IPS-20b (cell line): ENCODE data around the gene TBC1D3B.
"Not testable (repeated sequence)": the region's sequence is repeated elsewhere in the genome, so short reads cannot be mapped to it uniquely, and the experiment has no call there.

Source experiments
- H3K27ac ChIP-seq: one replicate; pipeline ENCODE4 v1.5.1; 2013; ENCODE audit warnings: low read length
- H3K27me3 ChIP-seq: 2 replicates; pipeline ENCODE4 v1.6.1; 2013; ENCODE audit warnings: mild to moderate bottlenecking, low read length, inconsistent platforms; ENCODE audit not compliant: insufficient read depth
- H3K36me3 ChIP-seq: 2 replicates; pipeline ENCODE4 v1.6.1; 2013; ENCODE audit warnings: low read depth, mild to moderate bottlenecking, inconsistent platforms, low read length, moderate library complexity; ENCODE audit not compliant: insufficient read depth
- H3K4me1 ChIP-seq: 2 replicates; pipeline ENCODE4 v1.6.1; 2013; ENCODE audit warnings: mild to moderate bottlenecking, control low read depth, inconsistent platforms, low read length, moderate library complexity; ENCODE audit not compliant: insufficient read depth
- H3K4me3 ChIP-seq: 2 replicates; pipeline ENCODE4 v1.5.1; 2013; ENCODE audit warnings: mild to moderate bottlenecking, low read length, inconsistent platforms
- H3K9ac ChIP-seq: 2 replicates; pipeline ENCODE4 v1.6.1; 2013; ENCODE audit warnings: low read depth, mild to moderate bottlenecking, inconsistent platforms, low read length, moderate library complexity
- H3K9me3 ChIP-seq: 2 replicates; pipeline ENCODE4 v1.6.1; 2013; ENCODE audit warnings: mild to moderate bottlenecking, low read depth, low read length, inconsistent platforms; ENCODE audit not compliant: insufficient read depth

TBC1D3B gene

DNA sequence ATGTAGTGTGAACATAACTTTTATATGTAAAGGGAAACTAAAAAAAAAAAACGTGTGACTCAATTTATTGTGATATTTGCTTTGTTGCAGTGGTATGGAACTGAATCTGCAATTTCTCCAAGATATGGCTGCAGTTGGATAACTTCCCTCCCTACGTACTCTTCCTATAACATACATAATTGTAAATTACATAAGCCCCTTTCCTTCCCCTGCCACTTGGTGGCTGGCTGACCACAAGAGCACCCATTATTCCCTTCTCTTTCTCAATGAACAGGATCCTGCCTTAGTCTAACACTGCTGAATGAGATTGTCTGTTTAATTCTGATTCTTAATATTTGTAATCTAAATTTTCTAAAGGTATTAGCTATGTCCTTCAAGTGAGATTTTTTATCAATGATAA, 45.0 kb downstream of the TBC1D3B start:
- Histone ChIP-seq H3K36me3 (no peaks in the 10 kb centered on the region), H3K9ac (no peak overlapping the region), H3K4me3 (no peak overlapping the region), H3K27me3 (no peaks in the 10 kb centered on the region), H3K9me3 (no peaks in the 10 kb centered on the region), H3K27ac (no peak overlapping the region), H3K4me1 (no peaks in the 10 kb centered on the region)

DNA sequence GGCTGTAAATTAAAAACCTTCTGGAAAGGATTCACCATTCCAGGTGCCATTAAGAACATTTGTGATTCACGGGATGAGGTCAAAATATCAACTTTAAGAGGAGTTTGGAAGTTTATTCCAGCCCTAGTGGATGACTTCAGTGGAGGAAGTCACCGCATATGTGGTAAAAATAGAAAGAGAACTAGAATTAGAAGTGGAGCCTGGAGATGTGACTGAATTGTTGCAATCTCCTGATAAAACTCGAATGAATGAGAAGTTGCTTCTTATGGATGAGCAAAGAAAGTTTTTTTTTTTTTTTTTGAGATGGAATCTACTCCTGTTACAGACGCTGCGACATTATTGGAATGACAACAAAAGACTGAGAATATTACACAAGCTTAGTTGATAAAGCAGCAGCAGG, 46.1 kb downstream of the TBC1D3B start:
- Histone ChIP-seq H3K4me3 (no peak overlapping the region), H3K4me1 (no peaks in the 10 kb centered on the region), H3K27ac (no peak overlapping the region), H3K27me3 (no peaks in the 10 kb centered on the region), H3K36me3 (no peaks in the 10 kb centered on the region), H3K9me3 (peaks cover 9% of the 10 kb centered on the region), H3K9ac (no peak overlapping the region)

DNA sequence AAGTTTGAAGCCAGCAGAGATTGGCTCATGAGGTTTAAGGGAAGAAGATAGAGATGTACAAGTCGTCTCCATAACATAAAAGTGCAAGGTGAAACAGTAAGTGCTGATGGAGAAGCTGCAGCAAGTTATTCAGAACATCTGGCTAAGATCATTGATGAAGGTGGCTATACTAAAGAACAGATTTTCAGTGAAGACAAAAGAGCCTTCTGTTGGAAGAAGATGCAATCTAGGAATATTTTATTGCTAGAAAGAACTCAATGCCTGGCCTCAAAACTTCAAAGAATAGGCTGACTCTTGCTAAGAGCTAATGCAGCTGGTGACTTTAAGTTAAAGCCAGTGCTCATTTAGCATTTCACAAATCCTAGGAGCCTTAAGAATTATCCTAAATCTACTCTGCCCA, 46.8 kb downstream of the TBC1D3B start:
- Histone ChIP-seq H3K9ac (no peak overlapping the region), H3K9me3 (peaks cover 16% of the 10 kb centered on the region), H3K36me3 (no peaks in the 10 kb centered on the region), H3K4me1 (no peaks in the 10 kb centered on the region), H3K4me3 (no peak overlapping the region), H3K27ac (no peak overlapping the region), H3K27me3 (no peaks in the 10 kb centered on the region)

DNA sequence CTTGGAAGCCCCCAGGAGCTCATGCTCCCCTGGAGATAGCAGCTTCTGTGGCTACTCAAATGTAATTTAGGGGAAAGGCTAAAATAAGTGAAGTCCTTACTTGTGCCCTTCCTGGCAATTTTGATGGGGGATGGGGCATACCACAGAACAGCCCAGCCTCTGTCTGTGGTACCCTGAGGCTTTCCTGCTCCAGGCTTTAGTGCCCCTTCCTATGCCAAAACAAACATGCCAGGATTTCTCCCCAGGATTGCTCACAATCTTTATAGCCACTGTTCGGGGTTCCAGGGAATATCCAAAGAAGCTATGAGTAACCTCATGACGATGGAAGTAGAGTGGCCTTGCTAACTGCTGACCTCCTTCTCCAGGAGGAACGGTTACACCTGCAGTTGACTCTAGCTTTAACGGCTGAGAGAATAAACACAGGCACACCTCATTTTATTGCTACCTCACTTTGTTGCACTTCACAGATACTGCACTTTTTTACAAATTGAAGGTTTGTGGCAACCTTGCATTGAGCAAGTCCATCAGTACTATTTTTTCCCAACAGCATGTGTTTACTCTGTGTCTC, 47.9 kb downstream of the TBC1D3B start:
- no peak overlapping the region for H3K9ac ChIP-seq

DNA sequence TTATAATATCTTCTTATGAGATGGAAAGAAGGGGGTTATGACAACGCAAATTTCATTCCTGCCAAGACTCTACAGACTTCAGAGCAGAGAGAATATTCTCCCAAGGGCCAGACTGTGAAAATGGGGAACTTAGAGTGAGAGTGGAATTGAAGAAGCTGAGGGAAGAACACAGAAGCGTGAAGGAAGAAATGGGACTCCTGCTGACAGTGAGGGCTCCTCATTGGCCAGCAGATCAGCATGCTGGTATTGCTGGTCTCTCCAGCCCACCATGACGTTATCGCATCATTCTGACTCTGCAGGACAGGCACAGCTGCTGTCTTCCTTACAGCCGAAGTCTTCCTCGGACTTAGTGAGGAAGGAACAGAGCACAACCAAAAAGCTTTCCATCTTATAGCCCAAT, 48.5 kb downstream of the TBC1D3B start:
- H3K36me3 ChIP-seq = no peaks in the 10 kb centered on the region
- no peak overlapping the region for H3K4me3 ChIP-seq
- peaks cover 16% of the 10 kb centered on the region for H3K9me3 ChIP-seq
- no peaks in the 10 kb centered on the region for H3K27me3 ChIP-seq
- H3K27ac ChIP-seq = no peak overlapping the region
- peaks cover 11% of the 10 kb centered on the region for H3K4me1 ChIP-seq
- no peak overlapping the region for H3K9ac ChIP-seq

More for the DNA sequence above, 47.9 kb downstream of the TBC1D3B start:
- no peak overlapping the region for H3K27ac ChIP-seq
- peaks cover 16% of the 10 kb centered on the region for H3K9me3 ChIP-seq
- H3K27me3 ChIP-seq = no peaks in the 10 kb centered on the region
- H3K4me3 ChIP-seq = no peak overlapping the region
- H3K36me3 ChIP-seq = no peaks in the 10 kb centered on the region
- peaks cover 7% of the 10 kb centered on the region for H3K4me1 ChIP-seq

DNA sequence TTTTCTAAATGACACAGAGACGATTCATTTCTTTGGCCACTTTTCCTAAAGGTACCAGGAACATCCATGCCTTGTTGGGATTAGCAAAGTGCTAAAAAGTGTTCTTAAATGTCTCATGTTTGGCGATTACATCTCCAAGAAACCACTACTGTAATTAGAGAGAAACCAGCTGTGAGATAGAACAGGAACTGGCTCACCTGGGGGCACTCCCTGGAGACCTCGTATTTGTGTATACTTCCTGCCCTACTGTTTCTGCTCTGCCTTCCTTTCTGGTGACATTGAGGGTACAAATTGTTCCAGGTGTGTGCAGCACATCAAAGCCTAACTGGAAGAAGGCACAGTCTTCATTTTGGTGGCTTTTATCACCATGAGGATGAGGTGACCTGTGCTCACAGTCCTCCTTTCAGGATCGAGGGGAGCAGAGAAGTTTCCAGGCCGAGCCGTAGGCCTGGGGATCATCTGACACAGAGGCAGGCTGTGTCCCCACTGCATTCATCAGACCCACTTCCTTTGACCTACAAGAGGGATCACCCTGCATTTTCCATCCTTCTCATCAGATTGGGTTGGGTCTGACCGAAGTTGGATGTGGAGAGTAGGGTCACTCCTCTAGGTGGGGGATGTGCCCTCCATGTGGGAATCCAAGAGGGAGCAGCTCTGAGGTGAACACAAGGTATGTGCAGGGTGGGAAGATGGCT, 49.1 kb downstream of the TBC1D3B start:
- H3K27me3 ChIP-seq = no peaks in the 10 kb centered on the region

DNA sequence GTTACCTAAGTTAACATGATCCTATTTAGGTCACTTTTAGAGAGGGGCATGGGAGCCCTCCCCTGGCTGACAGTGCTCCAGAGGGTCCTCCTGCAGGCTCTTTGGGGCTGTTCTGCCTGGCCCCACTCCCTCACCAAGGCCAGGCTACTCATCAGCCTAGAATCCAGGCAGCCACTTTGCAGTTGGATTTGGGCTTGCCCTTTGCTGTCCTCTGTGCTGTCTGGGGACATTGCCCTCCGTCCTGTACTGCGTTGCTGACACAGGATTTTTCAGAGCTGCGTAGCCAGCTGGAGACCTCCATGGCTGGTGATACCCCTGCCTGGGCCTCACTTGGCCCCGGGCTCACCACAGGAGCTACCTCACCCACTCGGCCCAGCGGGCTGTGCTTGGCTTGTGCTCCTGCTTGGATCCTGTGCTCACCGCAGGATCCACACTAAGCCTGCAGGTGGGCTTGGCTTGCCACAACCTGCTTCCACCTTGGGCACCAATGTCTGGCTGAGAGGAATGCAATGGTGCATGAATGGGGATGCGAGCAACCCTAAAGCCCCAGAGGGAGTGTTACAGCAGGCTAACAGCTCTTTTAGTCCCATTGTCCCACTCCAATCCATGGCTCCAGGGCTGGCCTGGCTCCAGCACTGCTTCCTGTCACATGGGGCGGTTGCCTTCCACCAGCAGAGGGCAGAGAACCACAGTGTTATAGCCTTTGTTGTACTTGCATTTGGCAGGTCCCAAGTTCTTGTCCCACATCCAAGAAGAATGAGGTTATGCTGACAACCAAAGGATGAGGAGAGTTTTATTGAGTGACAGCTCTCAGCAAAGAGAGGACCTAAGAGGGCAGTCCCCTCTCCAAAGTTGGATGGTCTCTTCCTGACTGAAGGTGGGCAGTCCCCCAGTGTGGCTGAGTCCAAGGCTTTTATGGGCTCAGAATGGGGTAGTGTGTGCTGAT, 51.3 kb downstream of the TBC1D3B start:
- Histone ChIP-seq H3K9ac (no peak overlapping the region), H3K4me3 (no peak overlapping the region), H3K9me3 (peaks cover 16% of the 10 kb centered on the region), H3K27me3 (no peaks in the 10 kb centered on the region), H3K4me1 (peaks cover 13% of the 10 kb centered on the region), H3K36me3 (no peaks in the 10 kb centered on the region), H3K27ac (no peak overlapping the region)

More for the DNA sequence above, 49.1 kb downstream of the TBC1D3B start:
- H3K9ac ChIP-seq = no peak overlapping the region
- no peaks in the 10 kb centered on the region for H3K36me3 ChIP-seq
- H3K27ac ChIP-seq = no peak overlapping the region
- peaks cover 16% of the 10 kb centered on the region for H3K9me3 ChIP-seq
- no peak overlapping the region for H3K4me3 ChIP-seq
- peaks cover 13% of the 10 kb centered on the region for H3K4me1 ChIP-seq

DNA sequence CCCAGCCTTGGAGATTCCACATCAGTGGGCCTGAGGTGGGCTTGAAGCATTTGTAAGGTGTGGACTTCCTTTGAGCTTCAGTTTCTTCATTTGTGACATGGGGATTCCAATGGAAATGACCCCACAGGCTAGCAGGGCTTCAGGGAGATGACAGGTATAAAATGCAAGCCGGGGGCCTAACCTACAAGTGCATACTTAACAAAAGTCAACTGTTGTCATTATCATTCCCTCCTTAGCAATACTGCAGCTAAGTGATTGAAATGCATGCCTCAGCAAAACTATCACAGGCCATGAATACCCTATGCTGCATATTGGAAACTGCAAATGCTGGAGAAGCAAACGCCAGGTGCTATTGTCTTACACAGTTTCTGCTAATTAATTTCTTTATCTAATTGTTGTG, 53.0 kb downstream of the TBC1D3B start:
- no peaks in the 10 kb centered on the region for H3K36me3 ChIP-seq
- no peak overlapping the region for H3K4me3 ChIP-seq
- H3K9ac ChIP-seq = no peak overlapping the region
- H3K27me3 ChIP-seq = no peaks in the 10 kb centered on the region
- H3K4me1 ChIP-seq = peaks cover 13% of the 10 kb centered on the region
- no peak overlapping the region for H3K27ac ChIP-seq
- peaks cover 16% of the 10 kb centered on the region for H3K9me3 ChIP-seq

DNA sequence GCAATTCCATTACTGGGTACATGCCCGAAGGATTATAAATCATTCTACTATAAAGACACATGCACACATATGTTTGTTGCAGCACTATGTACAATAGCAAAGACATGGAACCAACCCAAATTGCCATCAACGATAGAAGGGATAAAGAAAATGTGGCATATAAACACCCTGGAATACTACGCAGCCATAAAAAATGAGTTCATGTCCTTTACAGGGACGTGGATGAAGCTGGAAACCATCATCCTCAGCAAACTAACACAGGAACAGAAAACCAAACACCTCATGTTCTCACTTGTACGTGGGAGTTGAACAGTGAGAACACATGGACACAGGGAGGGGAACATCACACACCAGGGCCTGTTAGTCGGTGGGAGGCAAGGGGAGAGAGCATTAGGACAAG, 55.3 kb downstream of the TBC1D3B start:
- H3K9ac ChIP-seq, H3K27ac ChIP-seq, H3K36me3 ChIP-seq, H3K4me3 ChIP-seq, H3K27me3 ChIP-seq: not testable (repeated sequence)
- Histone ChIP-seq H3K4me1 (peaks cover 13% of the 10 kb centered on the region), H3K9me3 (peaks cover 15% of the 10 kb centered on the region)

DNA sequence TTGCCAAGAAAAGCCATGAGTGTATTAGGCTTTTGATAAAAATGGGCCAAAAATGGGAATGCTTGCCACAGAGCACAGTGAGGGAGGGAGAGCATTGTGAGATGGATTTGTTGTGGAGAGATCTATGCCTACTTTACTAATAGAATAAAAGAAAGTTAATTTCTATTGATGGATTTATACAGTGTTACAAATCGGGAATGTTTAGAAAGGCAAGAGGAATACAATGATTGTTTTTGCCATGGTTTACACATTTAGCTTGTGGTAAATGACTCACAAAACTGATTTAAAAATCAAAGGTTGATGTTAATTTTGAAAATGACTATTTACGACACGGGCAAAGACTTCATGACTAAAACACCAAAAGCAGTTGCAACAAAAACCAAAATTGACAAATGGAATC, 56.2 kb downstream of the TBC1D3B start:
- Histone ChIP-seq H3K4me1 (peaks cover 13% of the 10 kb centered on the region), H3K9ac (no peak overlapping the region), H3K36me3 (no peaks in the 10 kb centered on the region), H3K9me3 (peaks cover 6% of the 10 kb centered on the region; the same call in 1 of the 2 replicates), H3K27ac (no peak overlapping the region), H3K4me3 (no peak overlapping the region), H3K27me3 (no peaks in the 10 kb centered on the region)

DNA sequence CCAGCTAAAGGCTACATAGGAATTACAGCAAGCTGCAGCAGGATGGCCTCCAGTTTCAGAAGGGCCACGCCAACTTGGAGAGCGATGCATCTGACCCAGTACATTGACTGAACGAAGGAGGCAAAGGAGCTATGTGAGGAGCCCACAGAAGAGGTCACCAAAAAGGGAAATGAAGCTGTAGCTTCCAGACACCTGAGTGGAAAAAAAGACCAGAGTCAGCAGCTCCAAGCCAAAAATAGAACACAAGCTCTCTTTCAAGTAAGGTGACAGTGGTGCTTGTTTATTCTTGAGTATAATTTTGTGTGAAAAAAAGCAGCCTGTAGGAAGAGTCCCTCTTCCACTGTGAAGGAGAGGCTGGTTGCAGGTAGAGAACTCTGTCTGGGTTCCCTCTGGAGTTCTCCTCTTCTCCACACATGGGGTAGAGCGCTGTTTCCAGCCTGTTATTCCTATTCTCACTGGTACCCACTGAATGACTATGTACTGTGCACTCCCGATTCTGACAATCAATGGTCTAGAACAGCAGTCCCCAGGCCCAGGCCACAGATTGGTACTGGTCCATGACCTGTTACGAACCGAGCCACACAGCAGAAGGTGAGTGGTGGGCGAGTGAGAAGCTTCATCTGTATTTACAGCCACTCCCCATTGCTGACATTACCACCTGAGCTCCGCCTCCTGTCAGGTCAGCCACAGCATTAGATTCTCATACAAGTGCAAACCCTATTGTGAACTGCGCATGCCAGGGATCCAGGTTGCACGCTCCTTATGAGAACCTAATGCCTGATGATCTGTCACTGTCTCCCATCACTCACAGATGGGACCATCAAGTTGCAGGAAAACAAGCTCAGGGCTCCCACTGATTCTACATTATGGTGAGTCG, 57.7 kb downstream of the TBC1D3B start:
- H3K4me3 ChIP-seq = no peak overlapping the region
- H3K9me3 ChIP-seq = no peaks in the 10 kb centered on the region
- H3K36me3 ChIP-seq = no peaks in the 10 kb centered on the region
- no peak overlapping the region for H3K9ac ChIP-seq
- no peaks in the 10 kb centered on the region for H3K27me3 ChIP-seq
- H3K4me1 ChIP-seq = peaks cover 8% of the 10 kb centered on the region
- H3K27ac ChIP-seq = no peak overlapping the region
